Mesendoderm (in vitro differentiated cells): Measurements from ENCODE around the gene PRDM7.

Experiments
- DNase-seq: peaks from one replicate; pipeline ENCODE4 v3.0.0; 2013
- H2AK5ac ChIP-seq: 2 replicates; pipeline ENCODE4 v1.6.1; 2013; ENCODE audit warnings: low read length, inconsistent platforms
- H2BK120ac ChIP-seq: 2 replicates; pipeline ENCODE4 v1.6.1; 2013; ENCODE audit warnings: low read depth, mild to moderate bottlenecking, low read length, moderate library complexity, mixed read lengths
- H2BK15ac ChIP-seq: replicated peaks from 2 replicates; pipeline ENCODE4 v1.6.1; 2013; ENCODE audit warnings: low read depth, mild to moderate bottlenecking, moderate library complexity
- H2BK5ac ChIP-seq: 2 replicates; pipeline ENCODE4 v1.6.1; 2013; ENCODE audit warnings: low read length, inconsistent platforms
- H3K18ac ChIP-seq: 2 replicates; pipeline ENCODE4 v1.6.1; 2013; ENCODE audit warnings: mild to moderate bottlenecking, low read length, mixed read lengths
- H3K23ac ChIP-seq: one replicate; pipeline ENCODE4 v1.6.1; 2013; ENCODE audit warnings: low read length
- H3K27ac ChIP-seq: 2 replicates; pipeline ENCODE4 v1.5.1; 2013; ENCODE audit warnings: low read depth, mild to moderate bottlenecking, inconsistent platforms, low read length, moderate library complexity
- H3K27me3 ChIP-seq: 2 replicates; pipeline ENCODE4 v1.6.1; 2013; ENCODE audit warnings: low read length, control low read depth, mild to moderate bottlenecking, inconsistent platforms; ENCODE audit not compliant: insufficient read depth, poor library complexity
- H3K36me3 ChIP-seq: 2 replicates; pipeline ENCODE4 v1.6.1; 2013; ENCODE audit warnings: low read length, inconsistent platforms; ENCODE audit not compliant: control insufficient read depth, insufficient read depth
- H3K4ac ChIP-seq: one replicate; pipeline ENCODE4 v1.6.1; 2013; ENCODE audit warnings: low read depth, mild to moderate bottlenecking, low read length, moderate library complexity
- H3K4me1 ChIP-seq: 2 replicates; pipeline ENCODE4 v1.6.1; 2013; ENCODE audit warnings: low read depth, low read length, inconsistent platforms; ENCODE audit not compliant: control insufficient read depth
- H3K4me2 ChIP-seq: 2 replicates; pipeline ENCODE4 v1.6.1; 2013; ENCODE audit warnings: low read length
- H3K4me3 ChIP-seq: 2 replicates; pipeline ENCODE4 v1.5.1; 2013; ENCODE audit warnings: mild to moderate bottlenecking, low read length
- H3K56ac ChIP-seq: one replicate; pipeline ENCODE4 v1.6.1; 2013; ENCODE audit warnings: low read length
- H3K79me1 ChIP-seq: 2 replicates; pipeline ENCODE4 v1.6.1; 2013; ENCODE audit warnings: low read length, inconsistent platforms
- H3K79me2 ChIP-seq: 2 replicates; pipeline ENCODE4 v1.6.1; 2013; ENCODE audit warnings: mild to moderate bottlenecking, low read length; ENCODE audit not compliant: control insufficient read depth, insufficient read depth
- H3K9ac ChIP-seq: 2 replicates; pipeline ENCODE4 v1.6.1; 2013; ENCODE audit warnings: low read length, inconsistent platforms
- H4K5ac ChIP-seq: one replicate; pipeline ENCODE4 v1.6.1; 2013; ENCODE audit warnings: low read length
- H4K8ac ChIP-seq: one replicate; pipeline ENCODE4 v1.6.1; 2013; ENCODE audit warnings: low read depth, mild to moderate bottlenecking, control low read depth, low read length, moderate library complexity
- WGBS: extraction: QIAGEN DNeasy Blood & Tissue Kit; methylation state at CpG from one replicate; pipeline ENCODE4 v1.1.7; 2013; ENCODE audit warnings: low lambda C conversion rate, missing lambda C conversion rate; ENCODE audit not compliant: insufficient coverage; ENCODE audit errors: extremely low coverage; 5-methylcytosine and 5-hydroxymethylcytosine counted together

Gene PRDM7

DNA sequence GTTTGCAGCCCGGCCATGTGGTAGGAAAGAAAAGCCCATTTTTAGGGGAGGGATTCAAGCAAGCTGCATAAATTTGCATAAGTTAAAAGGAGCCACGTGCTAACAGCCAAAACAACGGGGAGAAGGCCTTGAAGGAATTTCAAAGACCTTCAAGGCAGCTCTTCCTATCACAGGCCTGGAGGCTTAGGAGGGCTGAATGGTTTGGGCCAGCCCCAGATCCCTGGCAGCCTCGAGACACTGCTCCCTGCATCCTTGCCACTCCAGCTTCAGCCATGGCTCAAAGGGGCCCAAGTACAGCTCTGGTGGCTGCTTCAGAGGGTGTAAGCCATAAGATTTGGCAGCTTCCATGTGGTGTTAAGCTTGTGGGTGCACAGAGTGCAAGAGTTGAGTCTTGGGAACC lies 22.6 kb downstream of the PRDM7 start:
- Histone ChIP-seq H3K27ac (no peak overlapping the region), H3K4me1 (no peaks in the 10 kb centered on the region)

DNA sequence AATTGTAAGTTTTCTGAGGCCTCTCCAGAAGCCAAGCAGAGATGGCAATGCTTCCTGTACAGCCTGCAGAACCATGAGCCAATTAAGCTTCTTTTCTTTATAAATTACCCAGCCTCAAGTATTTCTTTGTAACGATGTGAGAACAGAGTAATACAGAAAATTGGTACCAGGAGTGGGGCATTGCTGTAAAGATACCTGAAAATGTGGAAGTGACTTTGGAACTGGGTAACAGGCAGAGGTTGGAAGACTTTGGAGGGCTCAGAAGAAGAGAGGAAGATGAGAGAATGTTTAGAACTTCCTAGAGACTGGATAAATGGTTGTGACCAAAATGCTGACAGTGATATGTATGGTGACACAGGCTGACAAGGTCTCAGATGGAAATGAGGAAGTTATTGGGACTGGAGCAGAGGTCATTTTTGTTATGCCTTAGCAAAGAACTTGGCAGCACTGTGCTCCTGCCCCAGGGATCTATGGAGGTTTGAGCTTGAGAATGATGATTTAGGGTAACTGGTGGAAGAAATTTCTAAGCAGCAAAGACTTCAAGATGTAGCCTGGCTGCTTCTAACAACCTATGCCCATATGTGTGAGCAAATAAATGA lies 23.1 kb downstream of the PRDM7 start:
- no peak overlapping the region for H2BK5ac ChIP-seq
- H3K18ac ChIP-seq = no peak overlapping the region
- no peaks in the 10 kb centered on the region for H3K79me2 ChIP-seq
- WGBS = no CpG with 5 or more reads among the region's 1 CpG
- H2AK5ac ChIP-seq = no peak overlapping the region
- no peak for DNase-seq
- H2BK120ac ChIP-seq = no peak overlapping the region
- no peak overlapping the region for H4K8ac ChIP-seq
- no peak overlapping the region for H3K9ac ChIP-seq
- H3K79me1 ChIP-seq = no peaks in the 10 kb centered on the region
- no peaks in the 10 kb centered on the region for H3K36me3 ChIP-seq
- no peak overlapping the region for H3K23ac ChIP-seq
- H3K27me3 ChIP-seq = no peaks in the 10 kb centered on the region
- H3K27ac ChIP-seq = no peak overlapping the region
- no peak overlapping the region for H4K5ac ChIP-seq
- no peak overlapping the region for H3K4me2 ChIP-seq
- H3K4me1 ChIP-seq = no peaks in the 10 kb centered on the region
- H3K4me3 ChIP-seq = no peak overlapping the region
- no peak overlapping the region for H3K4ac ChIP-seq
- H2BK15ac ChIP-seq = no peak overlapping the region
- no peak overlapping the region for H3K56ac ChIP-seq

More for the DNA sequence above, 22.6 kb downstream of the PRDM7 start:
- Histone ChIP-seq H4K8ac (no peak overlapping the region), H2BK15ac (no peak overlapping the region), H2AK5ac (no peak overlapping the region), H3K36me3 (no peaks in the 10 kb centered on the region), H2BK5ac (no peak overlapping the region), H4K5ac (no peak overlapping the region), H2BK120ac (no peak overlapping the region), H3K79me2 (no peaks in the 10 kb centered on the region), H3K27me3 (no peaks in the 10 kb centered on the region), H3K4me2 (no peak overlapping the region), H3K23ac (no peak overlapping the region), H3K9ac (no peak overlapping the region), H3K79me1 (no peaks in the 10 kb centered on the region), H3K4ac (no peak overlapping the region), H3K56ac (no peak overlapping the region), H3K18ac (no peak overlapping the region), H3K4me3 (no peak overlapping the region)
- no CpG with 5 or more reads among the region's 4 CpGs for WGBS
- no peak for DNase-seq

DNA sequence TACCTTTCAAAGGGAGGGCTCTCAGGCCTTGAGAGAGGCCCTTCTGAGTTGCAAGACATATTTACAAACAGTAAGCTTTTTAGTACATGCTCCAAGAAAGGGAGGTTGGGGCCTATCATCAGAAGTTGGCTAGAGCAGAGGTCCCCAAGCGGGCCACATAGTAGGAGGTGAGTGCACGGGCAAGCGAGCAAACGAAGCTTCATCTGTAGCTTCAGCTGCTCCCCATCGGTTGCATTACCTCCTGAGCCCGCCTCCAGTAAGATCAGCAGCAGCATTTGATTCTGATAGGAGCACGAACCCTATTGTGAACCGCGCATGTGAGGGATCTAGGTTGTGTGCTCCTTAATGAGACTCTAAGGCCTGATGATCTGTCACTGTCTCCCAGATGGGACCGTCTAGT lies 26.2 kb downstream of the PRDM7 start:
- no peaks in the 10 kb centered on the region for H3K4me1 ChIP-seq
- H2BK15ac ChIP-seq = no peak overlapping the region
- H3K27me3 ChIP-seq = no peaks in the 10 kb centered on the region
- H3K4ac ChIP-seq = no peak overlapping the region
- no peak overlapping the region for H2BK5ac ChIP-seq
- H3K56ac ChIP-seq = no peak overlapping the region
- H3K4me3 ChIP-seq = no peak overlapping the region
- no peak overlapping the region for H3K27ac ChIP-seq
- DNase-seq = no peak
- no peak overlapping the region for H3K9ac ChIP-seq
- no peak overlapping the region for H4K5ac ChIP-seq
- H3K4me2 ChIP-seq = no peak overlapping the region
- no peak overlapping the region for H3K23ac ChIP-seq
- no peaks in the 10 kb centered on the region for H3K79me2 ChIP-seq
- no peak overlapping the region for H2BK120ac ChIP-seq
- H3K36me3 ChIP-seq = no peaks in the 10 kb centered on the region
- H3K79me1 ChIP-seq = no peaks in the 10 kb centered on the region
- H2AK5ac ChIP-seq = no peak overlapping the region
- no peak overlapping the region for H3K18ac ChIP-seq
- H4K8ac ChIP-seq = no peak overlapping the region
- no CpG with 5 or more reads among the region's 10 CpGs for WGBS

DNA sequence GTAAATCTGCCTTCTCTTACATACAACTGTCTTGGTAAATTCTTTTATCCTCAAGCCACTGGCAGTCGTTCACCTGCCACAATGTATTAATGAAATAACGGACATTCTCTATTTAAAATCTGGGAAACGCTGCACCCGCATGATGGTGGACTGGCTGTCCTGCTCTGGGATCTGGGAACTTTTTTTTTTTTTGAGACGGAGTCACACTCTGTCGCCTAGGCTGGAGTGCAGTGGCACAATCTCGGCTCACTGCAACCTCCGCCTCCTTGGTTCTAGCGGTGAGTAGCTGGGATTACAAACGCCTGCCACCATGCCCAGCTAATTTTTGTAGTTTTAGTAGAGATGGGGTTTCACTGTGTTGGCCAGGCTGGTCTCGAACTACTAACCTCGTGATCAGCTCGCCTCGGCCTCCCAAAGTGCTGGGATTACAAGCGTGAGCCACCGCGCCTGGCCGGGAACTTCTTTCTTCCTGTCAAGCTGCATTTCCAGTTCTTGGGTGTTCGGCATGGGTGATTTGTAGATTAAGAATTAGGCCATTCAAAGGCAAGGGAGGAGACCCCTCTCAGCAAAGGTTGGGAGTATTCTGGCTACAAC lies 28.3 kb downstream of the PRDM7 start:
- no peak overlapping the region for H3K4me2 ChIP-seq
- H3K4me1 ChIP-seq = no peaks in the 10 kb centered on the region
- H2BK15ac ChIP-seq = no peak overlapping the region
- H3K27me3 ChIP-seq = no peaks in the 10 kb centered on the region
- no peak overlapping the region for H3K23ac ChIP-seq
- H3K4ac ChIP-seq = no peak overlapping the region
- H3K56ac ChIP-seq = no peak overlapping the region
- no peaks in the 10 kb centered on the region for H3K36me3 ChIP-seq
- no peak overlapping the region for H3K4me3 ChIP-seq
- no peak overlapping the region for H3K18ac ChIP-seq
- H2BK120ac ChIP-seq = no peak overlapping the region
- no peak overlapping the region for H4K8ac ChIP-seq
- no peak overlapping the region for H2AK5ac ChIP-seq
- WGBS = no CpG with 5 or more reads among the region's 19 CpGs
- no peak overlapping the region for H2BK5ac ChIP-seq
- no peak overlapping the region for H3K9ac ChIP-seq
- no peak overlapping the region for H3K27ac ChIP-seq
- DNase-seq = no peak
- no peaks in the 10 kb centered on the region for H3K79me2 ChIP-seq
- no peaks in the 10 kb centered on the region for H3K79me1 ChIP-seq
- no peak overlapping the region for H4K5ac ChIP-seq

DNA sequence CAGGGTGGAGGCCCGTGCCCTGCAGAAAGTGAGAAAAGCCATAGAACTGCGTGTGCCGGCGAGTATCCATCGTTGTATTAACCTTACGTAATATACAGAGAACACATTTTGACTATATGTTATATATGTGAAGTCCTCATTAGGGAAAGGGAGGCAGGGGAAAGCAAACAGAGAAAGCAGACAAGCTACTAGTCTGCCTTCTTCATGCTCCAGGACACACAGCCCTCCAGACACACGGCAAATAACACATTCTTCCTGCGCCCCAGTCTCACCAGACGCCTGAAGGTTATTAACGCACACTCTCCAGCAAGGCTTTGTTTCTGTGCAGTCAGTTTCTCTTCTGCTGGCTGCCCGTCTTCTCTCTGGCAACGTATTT lies 28.8 kb downstream of the PRDM7 start:
- DNase-seq = no peak
- H4K5ac ChIP-seq = no peak overlapping the region
- H3K27ac ChIP-seq = no peak overlapping the region
- no peak overlapping the region for H2AK5ac ChIP-seq
- H4K8ac ChIP-seq = no peak overlapping the region
- H3K23ac ChIP-seq = no peak overlapping the region
- H3K36me3 ChIP-seq = no peaks in the 10 kb centered on the region
- no peaks in the 10 kb centered on the region for H3K79me1 ChIP-seq
- no peak overlapping the region for H3K4ac ChIP-seq
- no peak overlapping the region for H3K4me2 ChIP-seq
- H2BK15ac ChIP-seq = no peak overlapping the region
- H3K18ac ChIP-seq = no peak overlapping the region
- H3K9ac ChIP-seq = no peak overlapping the region
- H3K56ac ChIP-seq = no peak overlapping the region
- no peak overlapping the region for H2BK120ac ChIP-seq
- H3K4me1 ChIP-seq = no peaks in the 10 kb centered on the region
- H2BK5ac ChIP-seq = no peak overlapping the region
- H3K27me3 ChIP-seq = no peaks in the 10 kb centered on the region
- WGBS = no CpG with 5 or more reads among the region's 12 CpGs
- no peak overlapping the region for H3K4me3 ChIP-seq
- no peaks in the 10 kb centered on the region for H3K79me2 ChIP-seq
